ENCODE data around the gene ALKBH6. TPM values are rescaled to one million over a fixed set of nuclear protein-coding genes. Genes with fewer than 3 reads are reported as not detected.

ALKBH6 gene
- total and polyA plus RNA-seq, 2 of the 13 experiments (the other 11 are each of a cell fraction or from before 2014, with no cell fraction given), result 13.7 to 18.1 TPM

DNA sequence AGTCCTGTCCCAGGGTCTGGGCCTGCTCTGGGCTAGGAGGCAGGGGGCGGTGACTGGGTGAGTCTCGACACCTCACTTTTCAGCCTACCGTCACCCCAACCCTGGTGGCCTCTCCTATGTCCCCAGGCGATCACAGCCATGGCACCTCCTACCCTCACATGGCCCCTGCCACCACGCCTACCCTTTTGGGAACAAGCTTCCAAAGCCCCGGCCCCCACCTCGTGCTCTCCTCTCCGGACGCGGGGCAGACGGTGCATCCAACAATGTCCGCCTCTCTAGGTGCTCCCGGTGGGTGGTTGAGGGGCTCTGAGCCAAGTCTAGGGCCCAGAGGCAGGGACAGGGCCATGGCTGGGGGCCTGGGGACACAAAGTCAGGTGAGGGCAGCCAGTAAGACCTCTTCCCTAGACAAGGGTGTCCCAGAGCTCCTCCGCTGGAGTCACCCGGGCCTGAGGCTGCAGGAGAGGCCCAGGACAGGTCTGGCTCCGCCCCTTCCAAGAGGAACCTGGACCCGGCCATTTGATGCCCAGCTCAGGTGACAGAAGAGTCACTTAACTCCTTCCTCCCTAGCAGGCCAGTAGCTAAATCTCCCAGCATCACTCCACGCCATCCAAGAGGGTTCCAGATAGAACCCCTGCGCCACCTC, 5.6 kb downstream of the ALKBH6 start, which contains the start of gene SYNE4 (continued):
- TF ChIP-seq, protein P1, sequence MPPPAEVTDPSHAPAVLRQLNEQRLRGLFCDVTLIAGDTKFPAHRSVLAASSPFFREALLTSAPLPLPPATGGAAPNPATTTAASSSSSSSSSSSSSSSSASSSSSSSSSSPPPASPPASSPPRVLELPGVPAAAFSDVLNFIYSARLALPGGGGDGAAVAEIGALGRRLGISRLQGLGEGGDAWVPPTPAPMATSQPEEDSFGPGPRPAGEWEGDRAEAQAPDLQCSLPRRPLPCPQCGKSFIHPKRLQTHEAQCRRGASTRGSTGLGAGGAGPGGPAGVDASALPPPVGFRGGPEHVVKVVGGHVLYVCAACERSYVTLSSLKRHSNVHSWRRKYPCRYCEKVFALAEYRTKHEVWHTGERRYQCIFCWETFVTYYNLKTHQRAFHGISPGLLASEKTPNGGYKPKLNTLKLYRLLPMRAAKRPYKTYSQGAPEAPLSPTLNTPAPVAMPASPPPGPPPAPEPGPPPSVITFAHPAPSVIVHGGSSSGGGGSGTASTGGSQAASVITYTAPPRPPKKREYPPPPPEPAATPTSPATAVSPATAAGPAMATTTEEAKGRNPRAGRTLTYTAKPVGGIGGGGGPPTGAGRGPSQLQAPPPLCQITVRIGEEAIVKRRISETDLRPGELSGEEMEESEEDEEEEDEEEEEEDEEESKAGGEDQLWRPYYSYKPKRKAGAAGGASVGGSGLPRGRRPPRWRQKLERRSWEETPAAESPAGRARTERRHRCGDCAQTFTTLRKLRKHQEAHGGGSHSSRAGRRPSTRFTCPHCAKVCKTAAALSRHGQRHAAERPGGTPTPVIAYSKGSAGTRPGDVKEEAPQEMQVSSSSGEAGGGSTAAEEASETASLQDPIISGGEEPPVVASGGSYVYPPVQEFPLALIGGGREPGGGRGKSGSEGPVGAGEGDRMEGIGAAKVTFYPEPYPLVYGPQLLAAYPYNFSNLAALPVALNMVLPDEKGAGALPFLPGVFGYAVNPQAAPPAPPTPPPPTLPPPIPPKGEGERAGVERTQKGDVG (CRISPR knock-in tag; IDR thresholded peaks at IDR 0.05; ENCODE audit: borderline replicate concordance), result no peak
- TF ChIP-seq RBM39 (IDR thresholded peaks at IDR 0.05; ENCODE audit: low read depth, low read length, poor library complexity, severe bottlenecking), result no peak
- TF ChIP-seq YEATS4 (CRISPR knock-in tag; IDR thresholded peaks at IDR 0.05; ENCODE audit: borderline replicate concordance), result peak; percentile 72; the same call in 1 of the 2 replicates
- TF ChIP-seq ZNF543 (CRISPR knock-in tag; IDR thresholded peaks at IDR 0.05), result peak; percentile 76; the same call in 1 of the 2 replicates
- TF ChIP-seq, protein P2, sequence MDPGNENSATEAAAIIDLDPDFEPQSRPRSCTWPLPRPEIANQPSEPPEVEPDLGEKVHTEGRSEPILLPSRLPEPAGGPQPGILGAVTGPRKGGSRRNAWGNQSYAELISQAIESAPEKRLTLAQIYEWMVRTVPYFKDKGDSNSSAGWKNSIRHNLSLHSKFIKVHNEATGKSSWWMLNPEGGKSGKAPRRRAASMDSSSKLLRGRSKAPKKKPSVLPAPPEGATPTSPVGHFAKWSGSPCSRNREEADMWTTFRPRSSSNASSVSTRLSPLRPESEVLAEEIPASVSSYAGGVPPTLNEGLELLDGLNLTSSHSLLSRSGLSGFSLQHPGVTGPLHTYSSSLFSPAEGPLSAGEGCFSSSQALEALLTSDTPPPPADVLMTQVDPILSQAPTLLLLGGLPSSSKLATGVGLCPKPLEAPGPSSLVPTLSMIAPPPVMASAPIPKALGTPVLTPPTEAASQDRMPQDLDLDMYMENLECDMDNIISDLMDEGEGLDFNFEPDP (CRISPR knock-in tag; conservative IDR thresholded peaks at IDR 0.05), result no peak
- TF ChIP-seq ZNF160 (CRISPR knock-in tag; IDR thresholded peaks at IDR 0.05), result no peak; the same call in 1 of the 2 replicates
- 0 out of 2 replicates have a peak, but pooled peaks have one; percentile 16 for TF ChIP-seq BHLHE40 (IDR thresholded peaks at IDR 0.05; ENCODE audit: low read length)
- TF ChIP-seq SP4 (CRISPR knock-in tag; IDR thresholded peaks at IDR 0.05), result no peak
- 0 out of 2 replicates have a peak, but pooled peaks have one; percentile 51 for TF ChIP-seq SNAPC2 (CRISPR knock-in tag; IDR thresholded peaks at IDR 0.05)
- no peak for TF ChIP-seq RORA (CRISPR knock-in tag; IDR thresholded peaks at IDR 0.05)
- no peak for TF ChIP-seq KLF13 (CRISPR knock-in tag; IDR thresholded peaks at IDR 0.05)
- no peak for TF ChIP-seq ZBTB8A (CRISPR knock-in tag; IDR thresholded peaks at IDR 0.05; ENCODE audit: borderline replicate concordance, low read depth)
- TF ChIP-seq ZNF883 (CRISPR knock-in tag; IDR thresholded peaks at IDR 0.05; ENCODE audit: not compliant biosample characterization), result peak; percentile 58
- no peak for TF ChIP-seq MAZ (IDR thresholded peaks at IDR 0.05; ENCODE audit: borderline replicate concordance, low read depth, low read length)
- peak; percentile 50; the same call in 1 of the 2 replicates for TF ChIP-seq MAZ (CRISPR knock-in tag; IDR thresholded peaks at IDR 0.05; ENCODE audit: low read depth)
- no peak for TF ChIP-seq KLF15 (CRISPR knock-in tag; IDR thresholded peaks at IDR 0.05; ENCODE audit: borderline replicate concordance)
- TF ChIP-seq, protein P3, sequence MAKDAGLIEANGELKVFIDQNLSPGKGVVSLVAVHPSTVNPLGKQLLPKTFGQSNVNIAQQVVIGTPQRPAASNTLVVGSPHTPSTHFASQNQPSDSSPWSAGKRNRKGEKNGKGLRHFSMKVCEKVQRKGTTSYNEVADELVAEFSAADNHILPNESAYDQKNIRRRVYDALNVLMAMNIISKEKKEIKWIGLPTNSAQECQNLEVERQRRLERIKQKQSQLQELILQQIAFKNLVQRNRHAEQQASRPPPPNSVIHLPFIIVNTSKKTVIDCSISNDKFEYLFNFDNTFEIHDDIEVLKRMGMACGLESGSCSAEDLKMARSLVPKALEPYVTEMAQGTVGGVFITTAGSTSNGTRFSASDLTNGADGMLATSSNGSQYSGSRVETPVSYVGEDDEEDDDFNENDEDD (CRISPR knock-in tag; IDR thresholded peaks at IDR 0.05; ENCODE audit: borderline replicate concordance), result no peak
- peak; percentile 58; the same call in 1 of the 2 replicates for TF ChIP-seq FIP1L1 (IDR thresholded peaks at IDR 0.05; ENCODE audit: borderline replicate concordance, insufficient read depth, low read depth, low read length)
- no peak for TF ChIP-seq TEAD2 (CRISPR knock-in tag; IDR thresholded peaks at IDR 0.05)
- TF ChIP-seq TGIF2 (CRISPR knock-in tag; IDR thresholded peaks at IDR 0.05), result 0 out of 2 replicates have a peak, but pooled peaks have one; percentile 29
- TF ChIP-seq ERF (CRISPR knock-in tag; IDR thresholded peaks at IDR 0.05), result no peak
- TF ChIP-seq SMYD3 (CRISPR knock-in tag; IDR thresholded peaks at IDR 0.05), result no peak
- no peak for TF ChIP-seq SP2 (CRISPR knock-in tag; IDR thresholded peaks at IDR 0.05)
- TF ChIP-seq ARNTL (CRISPR knock-in tag; IDR thresholded peaks at IDR 0.05), result no peak; the same call in 1 of the 2 replicates
- no peak; the same call in 1 of the 2 replicates for TF ChIP-seq NFE2L1 (CRISPR knock-in tag; IDR thresholded peaks at IDR 0.05; ENCODE audit: borderline replicate concordance)
- no peak for TF ChIP-seq MIXL1 (CRISPR knock-in tag; IDR thresholded peaks at IDR 0.05)

Data from HepG2 (cell line).